PC-9 (cell line): ENCODE results near the gene KLHL26.

Experiments used
- CTCF ChIP-seq: fragments of 200-600 bp; sonication (generic); conservative IDR thresholded peaks from 2 replicates; pipeline ENCODE4 v1.6.1; 2017; ENCODE audit warnings: mixed run types, antibody characterized with exemption, mild to moderate bottlenecking, moderate library complexity
- EZH2 ChIP-seq: fragments of 200-600 bp; sonication (generic); IDR thresholded peaks from 2 replicates; pipeline ENCODE4 v1.8.0; 2017; ENCODE audit warnings: antibody characterized with exemption, low read depth

- TF ChIP-seq CTCF = no peak
- TF ChIP-seq EZH2 = no peak
Observed at GRCh38 chr19:18587962-18588610, 48.7 kb upstream of the KLHL26 start.
